Right cardiac atrium (tissue), 5 donors: ENCODE results near the gene MAPK6. TPM values are rescaled to one million over a fixed set of nuclear protein-coding genes. Genes with fewer than 3 reads are reported as not detected.

Experiments used
- ATAC-seq, 2 donors: fragments of 200-7000 bp; cut with Tn5 transposase; one replicate each; pipeline versions ENCODE4 v1.8.0 to v1.9.1; 2020; ENCODE audit warnings: moderate library complexity in 2 of 2, mild to moderate bottlenecking in 1 of 2
- DNase-seq, 3 donors: peaks; one replicate each; pipeline ENCODE4 v3.0.0-alpha.2; 2020
- H3K27ac ChIP-seq: one replicate; pipeline ENCODE4 v1.5.1; 2013; ENCODE audit warnings: mild to moderate bottlenecking, low read length, control low read depth, moderate library complexity
- H3K27me3 ChIP-seq: one replicate; pipeline ENCODE4 v1.6.1; 2013; ENCODE audit not compliant: control insufficient read depth, insufficient read depth
- H3K4me1 ChIP-seq: one replicate; pipeline ENCODE4 v1.6.1; 2013; ENCODE audit warnings: low read length; ENCODE audit not compliant: control insufficient read depth, insufficient read depth
- H3K4me3 ChIP-seq: one replicate; pipeline ENCODE4 v1.5.1; 2013; ENCODE audit warnings: low read length, control low read depth
- H3K9me3 ChIP-seq: one replicate; pipeline ENCODE4 v1.6.1; 2013; ENCODE audit warnings: low read length; ENCODE audit not compliant: control insufficient read depth
- WGBS: extraction: QIAGEN DNeasy Blood & Tissue Kit; methylation state at CpG from one replicate; pipeline ENCODE4 v1.1.7; 2013; 5-methylcytosine and 5-hydroxymethylcytosine counted together
- intact Hi-C, 4 donors: fragments of 100-400 bp; cut with DNase I; formaldehyde crosslinking; loops; one replicate each; pipeline versions ENCODE4 v1.11.0 to v1.14.0; 2022 to 2023
- polyA plus RNA-seq: library from polyadenylated mRNA; stranded (reverse); fragments of 200-250 nt; gene quantifications from one replicate; pipeline ENCODE4 v1.2.3, GENCODE V29; 2013
- total RNA-seq, 4 donors: library from RNA; stranded (reverse); fragmentation: NEBNext Ultra II Directional; extraction: Animal tissue kit (Norgen Biotek cat#: 25700); gene quantifications; one replicate each; pipeline ENCODE4 v1.2.1, GENCODE V29; 2021
- donor health status: healthy with polysubstance abuse.
- donor health status: DM: no; HTN: yes; CAD: no.
- donor health status: DM: no; HTN: no; CAD: no.
- donor health status: DM: no; HTN: yes; CAD: no; lungs with severe emphysema.
- donor health status: DM: yes; HTN: yes; CAD: no.

MAPK6 gene
- total and polyA plus RNA-seq, 5 donors = 6.1 to 22.3 (median 18.8) TPM

GRCh38 chr15:52109559-52110451 lies 90.8 kb downstream of the MAPK6 start:
- intact Hi-C loops = no loop called here
- Histone ChIP-seq H3K4me3 (no peak overlapping the region), H3K27ac (no peak overlapping the region), H3K9me3 (no peaks in the 10 kb centered on the region), H3K4me1 (no peaks in the 10 kb centered on the region), H3K27me3 (peaks cover 2% of the 10 kb centered on the region)
- ATAC-seq (no peak), DNase-seq (no peak)
- WGBS = 52% methylated on average over 5 of the region's 5 CpGs

GRCh38 chr15:52111517-52112202 lies 92.6 kb downstream of the MAPK6 start:
- DNase-seq = no peak
- 48% methylated on average over 32 of the region's 32 CpGs for WGBS
- H3K27me3 ChIP-seq = peaks cover 2% of the 10 kb centered on the region
- peak overlapping the region; percentile 16 for H3K4me3 ChIP-seq
- H3K4me1 ChIP-seq = no peaks in the 10 kb centered on the region
- intact Hi-C loops = no loop called here
- no peak for ATAC-seq
- H3K9me3 ChIP-seq = no peaks in the 10 kb centered on the region
- no peak overlapping the region for H3K27ac ChIP-seq

- ATAC-seq (peak; percentile 71 to 74), DNase-seq (peak in 2 of 3 donors; percentile 55 to 59)
- no peak overlapping the region for H3K27ac ChIP-seq
- intact Hi-C loops = no loop called here
- no peaks in the 10 kb centered on the region for H3K4me1 ChIP-seq
- peaks cover 2% of the 10 kb centered on the region for H3K27me3 ChIP-seq
- H3K4me3 ChIP-seq = peak overlapping the region; percentile 16
- H3K9me3 ChIP-seq = no peaks in the 10 kb centered on the region
- 2% methylated on average over 61 of the region's 61 CpGs for WGBS
Measured at GRCh38 chr15:52112203-52112750, 93.3 kb downstream of the MAPK6 start.

GRCh38 chr15:52113235-52113634 lies 94.2 kb downstream of the MAPK6 start:
- Histone ChIP-seq H3K4me1 (no peaks in the 10 kb centered on the region), H3K4me3 (no peak overlapping the region), H3K27me3 (peaks cover 2% of the 10 kb centered on the region), H3K9me3 (no peaks in the 10 kb centered on the region), H3K27ac (no peak overlapping the region)
- intact Hi-C loops = no loop called here
- 93% methylated on average over 3 of the region's 3 CpGs for WGBS
- DNase-seq (no peak), ATAC-seq (no peak)

DNA sequence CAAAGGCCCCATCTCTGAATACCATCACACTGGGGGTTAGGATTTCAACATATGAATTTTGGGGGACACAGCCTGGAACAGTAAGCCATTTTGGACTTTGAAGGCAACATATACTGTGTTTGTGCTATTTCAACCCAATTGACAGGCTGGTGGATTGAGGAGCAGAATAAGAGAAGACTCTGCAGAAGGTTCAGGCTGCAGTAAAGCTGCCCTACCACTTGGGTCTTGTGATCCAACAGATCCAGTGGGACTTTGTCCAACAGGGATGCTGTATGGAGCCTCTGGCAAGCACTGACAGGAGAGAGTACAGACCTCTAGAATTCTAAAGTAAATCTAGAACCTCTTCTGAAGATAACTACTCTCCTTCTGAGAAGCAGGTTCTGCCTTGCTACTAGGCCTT lies 94.7 kb downstream of the MAPK6 start:
- DNase-seq = no peak
- H3K9me3 ChIP-seq = no peaks in the 10 kb centered on the region
- H3K27me3 ChIP-seq = peaks cover 2% of the 10 kb centered on the region
- intact Hi-C loops = no loop called here
- H3K4me3 ChIP-seq = no peak overlapping the region
- H3K4me1 ChIP-seq = no peaks in the 10 kb centered on the region
- no peak overlapping the region for H3K27ac ChIP-seq
- ATAC-seq = no peak

DNA sequence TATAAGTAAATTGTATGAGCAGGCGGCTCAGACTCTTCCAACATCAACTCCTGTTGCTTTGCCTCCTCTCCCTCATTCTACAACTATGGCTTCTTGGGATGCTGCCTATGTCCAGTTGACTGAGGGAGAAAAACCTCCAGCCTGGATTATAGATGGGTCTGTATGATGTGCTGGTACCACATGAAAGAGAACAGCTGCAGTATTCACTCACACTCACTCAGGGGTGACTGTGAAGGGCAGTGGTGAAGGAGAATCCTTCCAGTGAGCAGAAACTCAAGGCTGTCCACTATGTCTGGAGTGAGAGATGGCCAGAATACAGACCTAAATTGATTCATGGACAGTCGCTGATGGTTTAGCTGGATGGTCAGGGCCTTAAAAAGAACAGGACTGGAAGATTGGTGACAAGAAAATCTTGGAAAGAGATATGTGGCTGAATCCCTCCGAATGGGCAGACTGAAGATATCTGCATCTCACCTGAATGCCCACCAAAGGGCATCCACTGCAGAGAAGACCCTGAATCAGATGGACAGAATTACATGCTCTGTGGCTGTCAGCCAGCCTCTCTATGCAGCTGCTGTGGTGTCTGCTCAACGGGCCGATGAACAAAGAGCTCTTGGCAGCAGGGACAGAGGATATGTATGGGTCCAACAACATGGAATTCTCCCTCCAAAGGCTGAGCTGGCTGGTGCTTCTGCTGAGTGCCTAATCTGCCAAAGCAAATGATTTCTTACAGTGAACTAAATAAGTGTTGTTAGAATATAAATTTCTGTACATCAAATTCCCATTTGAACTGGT lies 95.4 kb downstream of the MAPK6 start:
- H3K27me3 ChIP-seq = peaks cover 2% of the 10 kb centered on the region
- WGBS = 64% methylated on average over 5 of the region's 5 CpGs

GRCh38 chr15:52115598-52116427 lies 96.8 kb downstream of the MAPK6 start:
- DNase-seq (no peak), ATAC-seq (no peak)
- H3K27ac ChIP-seq = no peak overlapping the region
- H3K9me3 ChIP-seq = no peaks in the 10 kb centered on the region
- intact Hi-C loops = no loop called here
- WGBS = 68% methylated on average over 9 of the region's 9 CpGs
- H3K4me3 ChIP-seq = no peak overlapping the region
- H3K4me1 ChIP-seq = no peaks in the 10 kb centered on the region
- H3K27me3 ChIP-seq = no peaks in the 10 kb centered on the region

More for the DNA sequence above, 95.4 kb downstream of the MAPK6 start:
- no peak overlapping the region for H3K4me3 ChIP-seq
- H3K9me3 ChIP-seq = no peaks in the 10 kb centered on the region
- DNase-seq = no peak
- intact Hi-C loops = no loop called here
- no peak overlapping the region for H3K27ac ChIP-seq
- no peak for ATAC-seq
- H3K4me1 ChIP-seq = no peaks in the 10 kb centered on the region

Other genes starting within 250 kb of the MAPK6 start
- gene TMOD3, start 189.6 kb upstream of the MAPK6 start, total RNA-seq = 10 to 100 TPM; 23.1 to 29.8 (median 25.5) TPM
- gene TMOD3, start 189.6 kb upstream of the MAPK6 start, polyA plus RNA-seq = 31.4 TPM
- 10 to 100 TPM in 3 of 4 donors, 1 to 10 TPM in 1; 7.9 to 11.8 (median 10.7) TPM for gene LEO1, start 47.4 kb upstream of the MAPK6 start, total RNA-seq
- 11.4 TPM for gene LEO1, start 47.4 kb upstream of the MAPK6 start, polyA plus RNA-seq
- not detected for gene BCL2L10, start 93.6 kb downstream of the MAPK6 start, total RNA-seq
- gene BCL2L10, start 93.6 kb downstream of the MAPK6 start, polyA plus RNA-seq = 0.11 TPM
- gene GNB5, start 172.2 kb downstream of the MAPK6 start, total RNA-seq = 10 to 100 TPM; 35.8 to 50.9 (median 37.2) TPM
- 19.5 TPM for gene GNB5, start 172.2 kb downstream of the MAPK6 start, polyA plus RNA-seq